ENCODE measurements around the gene DIPK1C.

Gene DIPK1C

DNA sequence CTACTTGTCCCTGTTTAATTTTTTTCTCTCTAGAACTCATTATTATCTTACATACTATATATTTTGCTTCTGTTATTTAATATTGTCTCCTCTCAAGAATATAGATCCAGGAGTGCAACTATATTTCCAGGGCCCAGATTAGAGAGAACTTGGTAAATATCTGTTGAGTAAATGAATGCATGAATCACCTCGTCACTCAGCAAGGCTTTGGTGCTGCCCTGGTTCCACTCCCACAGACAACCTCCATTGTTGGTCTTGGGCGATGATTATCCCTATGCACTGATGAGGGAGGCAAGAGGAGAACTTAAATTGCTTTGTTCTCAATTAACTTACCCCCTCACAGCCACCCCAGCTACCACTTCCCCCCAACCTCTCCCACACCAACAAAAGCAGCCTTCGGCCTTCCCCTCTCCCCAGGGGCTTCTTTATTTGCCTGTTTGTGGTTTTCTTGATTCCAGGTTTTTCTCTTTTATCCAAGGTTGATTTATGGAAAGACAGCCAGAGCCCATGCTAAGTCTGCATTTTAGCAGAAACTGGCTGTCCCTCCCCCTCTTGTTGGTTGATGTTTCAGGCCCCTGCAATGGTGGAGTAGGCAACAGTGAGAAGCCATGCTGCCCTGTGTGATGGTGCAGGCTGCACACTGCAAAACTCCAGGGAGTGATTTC lies 17.0 kb upstream of the DIPK1C start:
- peak; percentile 50 for DNase-seq (ENCODE audit: low read depth)
- TF ChIP-seq, protein P1, sequence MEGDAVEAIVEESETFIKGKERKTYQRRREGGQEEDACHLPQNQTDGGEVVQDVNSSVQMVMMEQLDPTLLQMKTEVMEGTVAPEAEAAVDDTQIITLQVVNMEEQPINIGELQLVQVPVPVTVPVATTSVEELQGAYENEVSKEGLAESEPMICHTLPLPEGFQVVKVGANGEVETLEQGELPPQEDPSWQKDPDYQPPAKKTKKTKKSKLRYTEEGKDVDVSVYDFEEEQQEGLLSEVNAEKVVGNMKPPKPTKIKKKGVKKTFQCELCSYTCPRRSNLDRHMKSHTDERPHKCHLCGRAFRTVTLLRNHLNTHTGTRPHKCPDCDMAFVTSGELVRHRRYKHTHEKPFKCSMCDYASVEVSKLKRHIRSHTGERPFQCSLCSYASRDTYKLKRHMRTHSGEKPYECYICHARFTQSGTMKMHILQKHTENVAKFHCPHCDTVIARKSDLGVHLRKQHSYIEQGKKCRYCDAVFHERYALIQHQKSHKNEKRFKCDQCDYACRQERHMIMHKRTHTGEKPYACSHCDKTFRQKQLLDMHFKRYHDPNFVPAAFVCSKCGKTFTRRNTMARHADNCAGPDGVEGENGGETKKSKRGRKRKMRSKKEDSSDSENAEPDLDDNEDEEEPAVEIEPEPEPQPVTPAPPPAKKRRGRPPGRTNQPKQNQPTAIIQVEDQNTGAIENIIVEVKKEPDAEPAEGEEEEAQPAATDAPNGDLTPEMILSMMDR (IDR thresholded peaks at IDR 0.05; ENCODE audit: insufficient read depth, low read depth, low read length, missing control alignments) = no peak
- no peak overlapping the region for H3K4me3 ChIP-seq (ENCODE audit: low read length)

DNA sequence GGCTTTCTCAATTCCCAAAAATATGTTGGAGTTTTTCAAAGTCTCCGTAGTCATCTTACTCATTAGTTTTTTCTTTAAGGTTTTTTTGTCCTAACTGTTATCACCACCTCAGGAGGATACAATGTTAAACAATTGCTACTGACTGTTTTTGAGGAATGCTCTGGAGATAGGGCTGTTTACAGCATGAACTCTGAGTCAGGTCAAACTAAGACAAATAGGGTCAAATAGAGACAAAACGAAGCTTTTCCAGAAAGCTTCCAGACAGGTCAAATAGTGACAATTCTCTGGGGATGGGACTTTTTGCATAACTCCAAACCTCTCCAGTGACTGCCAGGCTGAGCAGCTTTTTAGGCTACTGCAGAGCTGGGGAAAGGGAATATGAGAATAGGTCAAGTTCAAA lies 15.2 kb upstream of the DIPK1C start:
- DNase-seq (ENCODE audit: low read depth) = no peak
- TF ChIP-seq, protein P1 (IDR thresholded peaks at IDR 0.05; ENCODE audit: insufficient read depth, low read depth, low read length, missing control alignments) = no peak
- H3K4me3 ChIP-seq (ENCODE audit: low read length) = no peak overlapping the region

DNA sequence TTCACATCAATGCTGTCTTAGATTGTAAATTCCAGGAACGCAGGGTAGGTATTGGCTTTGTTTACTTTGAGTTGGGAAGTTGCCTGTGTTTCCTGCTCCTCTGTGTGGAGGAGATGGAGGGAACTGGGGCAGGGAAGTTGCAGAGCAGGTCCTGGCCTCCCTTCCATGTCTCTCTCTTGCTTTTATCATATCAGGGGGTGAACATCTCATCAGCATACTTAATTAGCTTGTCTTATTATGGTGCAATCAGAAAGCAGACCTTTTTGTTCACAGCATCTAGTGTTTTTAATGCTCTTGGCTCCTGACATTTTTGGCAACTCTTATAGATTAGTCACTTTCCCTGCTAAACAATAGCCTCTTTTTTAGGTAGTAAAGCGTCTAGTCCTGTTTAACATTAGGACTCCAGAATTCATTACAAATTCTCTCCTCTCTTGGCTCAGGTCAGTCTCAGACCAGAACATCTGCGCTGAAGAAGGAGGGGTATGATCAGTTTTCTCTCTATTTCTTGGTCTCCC lies 11.5 kb upstream of the DIPK1C start:
- TF ChIP-seq, protein P1 (IDR thresholded peaks at IDR 0.05; ENCODE audit: insufficient read depth, low read depth, low read length, missing control alignments) = no peak
- DNase-seq (ENCODE audit: low read depth) = peak; percentile 33
- no peak overlapping the region for H3K4me3 ChIP-seq (ENCODE audit: low read length)

DNA sequence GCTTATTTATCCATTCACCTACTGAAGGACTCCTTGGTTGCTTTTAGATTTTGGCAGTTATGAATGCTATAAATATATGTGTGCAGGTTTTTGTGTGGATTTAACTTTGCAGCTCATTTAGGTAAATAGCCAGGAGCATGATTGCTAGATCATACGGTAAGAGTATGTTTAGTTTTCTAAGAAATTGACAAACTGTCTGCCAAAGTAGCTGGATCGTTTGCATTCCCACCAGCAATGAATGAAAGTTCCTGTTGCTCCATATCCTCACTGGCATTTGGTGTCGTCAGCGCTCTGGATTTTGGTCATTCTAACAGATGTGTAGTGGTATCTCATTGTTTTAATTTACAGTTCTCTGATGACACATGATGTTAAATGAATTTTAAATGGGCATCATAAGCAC lies 8.7 kb upstream of the DIPK1C start:
- DNase-seq (ENCODE audit: low read depth) = no peak
- TF ChIP-seq, protein P1 (IDR thresholded peaks at IDR 0.05; ENCODE audit: insufficient read depth, low read depth, low read length, missing control alignments) = no peak
- H3K4me3 ChIP-seq (ENCODE audit: low read length) = no peak overlapping the region

DNA sequence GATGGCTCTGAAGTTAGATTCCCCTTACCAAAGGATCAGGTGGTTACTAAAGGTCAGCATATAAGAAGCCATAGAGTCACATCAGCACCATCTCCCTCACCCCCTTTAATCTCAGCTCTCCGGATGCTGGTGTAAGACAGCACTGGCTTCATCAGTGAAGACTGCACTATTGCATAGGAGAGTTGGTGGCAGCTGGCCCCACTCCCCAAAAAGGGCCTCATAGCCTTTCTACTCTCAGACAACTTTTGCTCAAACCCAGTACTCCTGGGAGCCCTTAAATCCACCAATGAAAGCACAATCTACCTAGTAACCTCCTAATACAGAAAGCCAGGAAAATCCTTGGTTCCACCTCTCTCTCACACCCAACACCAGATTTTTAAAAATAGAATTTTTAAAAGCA lies 6.9 kb upstream of the DIPK1C start:
- no peak for DNase-seq (ENCODE audit: low read depth)
- H3K4me3 ChIP-seq (ENCODE audit: low read length) = no peak overlapping the region
- TF ChIP-seq, protein P1 (IDR thresholded peaks at IDR 0.05; ENCODE audit: insufficient read depth, low read depth, low read length, missing control alignments) = no peak

DNA sequence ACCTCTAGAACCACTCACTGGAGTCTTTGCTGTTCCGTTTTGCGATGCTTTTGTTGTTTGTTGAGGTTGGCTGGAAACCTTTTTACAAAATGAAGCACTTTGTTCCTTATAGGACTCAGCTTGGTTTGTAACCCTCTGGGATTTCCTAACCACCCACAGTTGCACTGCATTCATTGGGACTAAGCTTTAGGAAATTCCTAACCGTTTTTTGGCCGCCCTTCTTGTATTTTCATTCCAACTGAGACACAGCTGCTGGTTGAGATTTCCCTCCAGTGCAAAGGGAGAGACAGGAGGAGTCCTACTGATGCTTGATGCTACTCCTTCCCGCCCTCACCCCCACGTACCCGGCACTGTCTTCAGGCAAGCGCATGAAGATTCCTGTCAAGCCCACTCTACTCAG lies 6.1 kb upstream of the DIPK1C start:
- no peak for DNase-seq (ENCODE audit: low read depth)
- H3K4me3 ChIP-seq (ENCODE audit: low read length) = no peak overlapping the region
- TF ChIP-seq, protein P1 (IDR thresholded peaks at IDR 0.05; ENCODE audit: insufficient read depth, low read depth, low read length, missing control alignments) = no peak

DNA sequence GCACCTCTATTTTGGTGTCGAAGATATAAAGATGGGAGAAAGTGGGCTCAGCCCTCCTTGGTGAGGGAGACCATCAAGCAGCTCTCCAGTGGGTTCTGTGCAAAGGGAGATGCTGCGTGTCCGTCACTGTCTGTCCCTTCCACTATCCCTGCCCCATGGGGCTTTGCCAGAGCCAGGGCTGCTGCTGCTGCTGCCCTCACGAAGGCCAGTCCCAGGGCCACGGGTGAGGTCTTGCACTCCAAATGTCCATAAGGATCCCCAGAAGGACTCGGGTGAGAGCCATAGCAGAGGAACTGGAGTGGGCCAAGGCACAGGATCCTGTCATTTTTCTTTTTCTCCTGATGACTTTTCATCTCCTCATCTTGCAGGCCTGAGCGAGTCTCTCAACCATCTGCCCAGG lies 3.7 kb upstream of the DIPK1C start:
- TF ChIP-seq, protein P1 (IDR thresholded peaks at IDR 0.05; ENCODE audit: insufficient read depth, low read depth, low read length, missing control alignments) = no peak
- no peak for DNase-seq (ENCODE audit: low read depth)
- H3K4me3 ChIP-seq (ENCODE audit: low read length) = no peak overlapping the region

All from epithelial cell of esophagus (primary cell).